ENCODE data around the gene ADGRF3.

DNA sequence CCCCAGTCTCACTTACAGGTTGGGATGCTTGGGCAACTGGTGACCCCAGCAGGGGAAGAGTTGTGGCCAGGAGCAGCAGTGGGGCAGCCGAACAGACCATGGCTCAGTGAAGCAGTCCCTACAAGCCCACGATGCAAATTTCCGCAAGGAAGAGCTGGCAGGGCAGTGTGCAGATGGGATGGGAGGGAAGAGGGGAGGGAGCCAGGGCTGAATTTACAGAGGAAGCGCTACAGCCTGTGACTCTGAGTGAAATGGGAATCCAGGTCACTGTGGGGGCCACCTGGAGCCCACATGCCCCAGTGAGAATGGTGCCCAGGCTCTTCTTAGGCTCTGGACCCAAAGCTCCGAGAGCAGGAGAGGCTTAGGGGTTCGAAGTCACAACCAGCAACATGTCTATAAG, 27.6 kb downstream of the ADGRF3 start:
- TF ChIP-seq CTCF (IDR thresholded peaks at IDR 0.05) (no peak), POLR2A (IDR thresholded peaks at IDR 0.05) (no peak), EP300 (IDR thresholded peaks at IDR 0.05) (no peak)

Measured in upper lobe of left lung (tissue), 4 donors.